HCT116 (cell line): ENCODE measurements around the gene RAET1L.
"Not testable (repeated sequence)": the region's sequence is repeated elsewhere in the genome, so short reads cannot be mapped to it uniquely, and the experiment has no call there.

Experiments
- CTCF ChIP-seq, 3 experiments: fragments of 200-600 bp in 1 of 3; sonication (generic) in 1 of 3; IDR thresholded peaks in 2 of 3; conservative IDR thresholded peaks in 1 of 3; 2 replicates each; pipeline ENCODE4 v1.5.1; 2012 to 2017; ENCODE audit warnings: low read depth in 2 of 3, low read length in 2 of 3, antibody characterized with exemption in 1 of 3, borderline replicate concordance in 1 of 3, control low read depth in 1 of 3, mild to moderate bottlenecking in 1 of 3, mixed read lengths in 1 of 3, mixed run types in 1 of 3, moderate library complexity in 1 of 3; ENCODE audit not compliant: insufficient read depth in 1 of 3
- EZH2 ChIP-seq: fragments of 200-600 bp; sonication (generic); IDR thresholded peaks from 2 replicates; pipeline ENCODE4 v1.6.1; 2017; ENCODE audit warnings: antibody characterized with exemption, mixed run types
- FOSL1 ChIP-seq: IDR thresholded peaks from 2 replicates; pipeline ENCODE4 v1.6.1; 2012; ENCODE audit warnings: low read depth
- JUND ChIP-seq: IDR thresholded peaks from 2 replicates; pipeline ENCODE4 v1.6.1; 2012
- POLR2A ChIP-seq: IDR thresholded peaks from 2 replicates; pipeline ENCODE4 v1.7.0; 2011; ENCODE audit warnings: borderline replicate concordance; ENCODE audit not compliant: insufficient read depth, insufficient read length; ENCODE audit errors: extremely low read depth
- POLR2AphosphoS5 ChIP-seq: IDR thresholded peaks from 2 replicates; pipeline ENCODE4 v1.6.1; 2011; ENCODE audit warnings: mild to moderate bottlenecking, low read depth, low read length, moderate library complexity
- ZFX ChIP-seq: fragments of 450-650 bp; IDR thresholded peaks from 2 replicates; pipeline ENCODE4 v1.6.1; 2017
- ZNF274 ChIP-seq: fragments of 200-500 bp; sonication (Bioruptor generic); IDR thresholded peaks from 2 replicates; pipeline ENCODE4 v1.6.1; 2014; ENCODE audit warnings: mild to moderate bottlenecking, low read depth, low read length, inconsistent platforms

DNA sequence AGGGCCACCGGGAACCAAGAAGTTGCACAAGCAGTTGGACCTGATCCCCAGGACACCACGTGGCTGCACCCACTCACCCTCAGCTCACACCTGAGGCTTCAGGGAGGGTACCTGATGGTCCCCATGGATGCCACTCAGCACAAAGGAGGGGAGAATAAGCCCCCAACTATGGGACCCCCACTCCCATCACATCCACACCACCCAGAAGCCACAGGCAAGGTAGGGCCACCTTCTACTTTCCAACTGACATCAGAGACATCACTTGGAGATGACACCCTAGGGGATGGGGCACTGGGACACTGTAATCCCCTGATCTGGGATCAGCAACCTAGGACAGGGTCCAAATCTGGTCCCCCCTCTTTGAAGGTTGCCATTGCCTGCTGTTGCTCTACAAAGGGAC, 1.3 kb downstream of the RAET1L start:
- TF ChIP-seq JUND; ZNF274; EZH2; POLR2AphosphoS5; ZFX; CTCF (IDR thresholded peaks at IDR 0.05 in 2 of 3, conservative IDR thresholded peaks at IDR 0.05 in 1 of 3; ENCODE audit: borderline replicate concordance in 1 of 3, insufficient read depth in 1 of 3, low read depth in 2 of 3, low read length in 2 of 3); POLR2A; FOSL1: not testable (repeated sequence)
